H1 (cell line): ENCODE measurements around the gene GIT1. TPM values are rescaled to one million over a fixed set of nuclear protein-coding genes. Genes with fewer than 3 reads are reported as not detected.
A peak's percentile ranks its signal among the peaks of the same experiment; 100 is the strongest.

Experiments
- CTCF ChIA-PET: fragments of 300-600 bp; sonication (Branson Sonifier 250); formaldehyde crosslinking; loops from one replicate; lab custom pipeline; 2021; ENCODE audit not compliant: partially characterized antibody; lab: Charles Lee
- POLR2A ChIA-PET: fragments of 300-600 bp; sonication (Branson Sonifier 250); formaldehyde crosslinking; loops from one replicate; lab custom pipeline; 2021; ENCODE audit warnings: inconsistent platforms; ENCODE audit not compliant: partially characterized antibody; lab: Charles Lee
- DNase-seq, 2 experiments: peaks; one replicate each; pipeline versions ENCODE4 v3.0.0 to v3.0.0-alpha.2; 2010 to 2022; ENCODE audit warnings: low spot score in 2 of 2, low read depth in 1 of 2, mixed read lengths in 1 of 2
- FAIRE-seq: peaks from 2 replicates; lab custom pipeline; 2011; peaks lifted over from hg19 to GRCh38; lab: Jason Lieb, UNC
- H2AFZ ChIP-seq: 2 replicates; pipeline ENCODE4 v1.8.1; 2012; ENCODE audit warnings: low read length, inconsistent platforms
- H2AK5ac ChIP-seq: 2 replicates; pipeline ENCODE4 v1.6.1; 2013; ENCODE audit warnings: low read depth, low read length
- H2BK120ac ChIP-seq: replicated peaks from 2 replicates; pipeline ENCODE3; 2013; ENCODE audit warnings: low read depth, low read length, inconsistent platforms
- H2BK12ac ChIP-seq: 2 replicates; pipeline ENCODE4 v1.6.1; 2013; ENCODE audit warnings: low read depth, low read length
- H2BK15ac ChIP-seq: 2 replicates; pipeline ENCODE4 v1.6.1; 2013; ENCODE audit warnings: low read length
- H2BK20ac ChIP-seq: 2 replicates; pipeline ENCODE4 v1.6.1; 2013; ENCODE audit warnings: low read length
- H2BK5ac ChIP-seq: 2 replicates; pipeline ENCODE4 v1.6.1; 2013; ENCODE audit warnings: low read depth, low read length
- H3K14ac ChIP-seq: 2 replicates; pipeline ENCODE4 v1.6.1; 2013; ENCODE audit warnings: inconsistent platforms; ENCODE audit not compliant: insufficient read length
- H3K18ac ChIP-seq: 2 replicates; pipeline ENCODE4 v1.6.1; 2013; ENCODE audit warnings: low read length; ENCODE audit errors: extremely low read depth
- H3K23ac ChIP-seq: 2 replicates; pipeline ENCODE4 v1.6.1; 2013; ENCODE audit warnings: inconsistent platforms; ENCODE audit not compliant: insufficient read length
- H3K23me2 ChIP-seq: 2 replicates; pipeline ENCODE4 v1.6.1; 2013; ENCODE audit warnings: low read depth, low read length
- H3K27ac ChIP-seq: 2 replicates; pipeline ENCODE4 v1.6.1; 2011; ENCODE audit warnings: low read depth, low read length, inconsistent platforms
- H3K27me3 ChIP-seq, 4 experiments: replicated peaks in 1 of 4; 1 replicate in 1 of 4; 2 replicates in 3 of 4; pipeline versions ENCODE4 v1.6.1 to v1.8.1; 2011 to 2013; ENCODE audit warnings: low read length in 3 of 4, mild to moderate bottlenecking in 3 of 4, inconsistent platforms in 2 of 4, mixed read lengths in 2 of 4, moderate library complexity in 1 of 4; ENCODE audit not compliant: control insufficient read depth in 3 of 4, insufficient read depth in 3 of 4; ENCODE audit errors: extremely low read depth in 1 of 4
- H3K36me3 ChIP-seq, 4 experiments: 2 replicates each; pipeline versions ENCODE4 v1.6.1 to v1.8.1; 2011 to 2013; ENCODE audit warnings: mild to moderate bottlenecking in 4 of 4, low read length in 3 of 4, moderate library complexity in 2 of 4, control low read depth in 1 of 4, inconsistent platforms in 1 of 4; ENCODE audit not compliant: insufficient read depth in 4 of 4, control insufficient read depth in 2 of 4
- H3K4ac ChIP-seq: replicated peaks from 2 replicates; pipeline ENCODE3; 2013; ENCODE audit warnings: low read length, low read depth, mixed read lengths, inconsistent platforms; ENCODE audit not compliant: insufficient read length
- H3K4me1 ChIP-seq, 4 experiments: replicated peaks in 1 of 4; 1 replicate in 1 of 4; 2 replicates in 3 of 4; pipeline versions ENCODE4 v1.6.1 to v1.8.1; 2011 to 2013; ENCODE audit warnings: low read length in 3 of 4, inconsistent platforms in 2 of 4, mixed read lengths in 1 of 4; ENCODE audit not compliant: insufficient read depth in 4 of 4, control insufficient read depth in 3 of 4
- H3K4me2 ChIP-seq, 2 experiments: 2 replicates each; pipeline versions ENCODE4 v1.6.1 to v1.8.1; 2011 to 2013; ENCODE audit warnings: low read depth in 2 of 2, low read length in 2 of 2, control low read depth in 1 of 2, inconsistent platforms in 1 of 2, mild to moderate bottlenecking in 1 of 2; ENCODE audit not compliant: insufficient read depth in 1 of 2
- H3K4me3 ChIP-seq, 4 experiments: fragments of 200-600, 300-600 bp in 1 of 4; sonication (generic), shearing (Covaris generic), sonication (Bioruptor Twin) in 1 of 4; 2 replicates each; pipeline versions ENCODE4 v1.5.1 to v1.8.1; 2011 to 2016; ENCODE audit warnings: low read length in 4 of 4, low read depth in 3 of 4, control low read depth in 2 of 4, inconsistent platforms in 2 of 4, mild to moderate bottlenecking in 2 of 4, mixed read lengths in 1 of 4, moderate library complexity in 1 of 4; ENCODE audit not compliant: insufficient read depth in 2 of 4; ENCODE audit errors: extremely low read depth in 1 of 4
- H3K56ac ChIP-seq: replicated peaks from 2 replicates; pipeline ENCODE3; 2013; ENCODE audit warnings: low read depth, mild to moderate bottlenecking, mixed read lengths, low read length, inconsistent platforms; ENCODE audit not compliant: insufficient read length
- H3K79me1 ChIP-seq: 2 replicates; pipeline ENCODE4 v1.6.1; 2013; ENCODE audit warnings: low read depth, low read length, control low read depth
- H3K79me2 ChIP-seq, 2 experiments: 2 replicates each; pipeline versions ENCODE4 v1.6.1 to v1.8.1; 2012 to 2013; ENCODE audit warnings: low read length in 2 of 2, mild to moderate bottlenecking in 2 of 2, inconsistent platforms in 1 of 2; ENCODE audit not compliant: insufficient read depth in 2 of 2, control insufficient read depth in 1 of 2
- H3K9ac ChIP-seq, 4 experiments: replicated peaks in 1 of 4; 1 replicate in 1 of 4; 2 replicates in 3 of 4; pipeline versions ENCODE4 v1.6.1 to v1.8.1; 2011 to 2013; ENCODE audit warnings: low read depth in 3 of 4, low read length in 3 of 4, control low read depth in 2 of 4, mild to moderate bottlenecking in 2 of 4, moderate library complexity in 2 of 4, inconsistent platforms in 1 of 4; ENCODE audit errors: extremely low read depth in 1 of 4
- H3K9me3 ChIP-seq, 2 experiments: 2 replicates each; pipeline versions ENCODE4 v1.6.1 to v1.8.1; 2012 to 2013; ENCODE audit warnings: mild to moderate bottlenecking in 2 of 2, moderate library complexity in 2 of 2, control low read depth in 1 of 2, inconsistent platforms in 1 of 2, low read depth in 1 of 2, low read length in 1 of 2, mixed read lengths in 1 of 2; ENCODE audit not compliant: insufficient read depth in 2 of 2
- H4K20me1 ChIP-seq, 2 experiments: replicated peaks in 1 of 2; 2 replicates each; pipeline versions ENCODE3 to v1.8.1; 2011 to 2013; ENCODE audit warnings: inconsistent platforms in 2 of 2, low read length in 2 of 2, mild to moderate bottlenecking in 1 of 2; ENCODE audit not compliant: insufficient read depth in 2 of 2, control insufficient read depth in 1 of 2
- H4K5ac ChIP-seq: 2 replicates; pipeline ENCODE4 v1.6.1; 2013; ENCODE audit warnings: low read length, low read depth, mixed read lengths, inconsistent platforms; ENCODE audit not compliant: insufficient read length
- H4K8ac ChIP-seq: 2 replicates; pipeline ENCODE4 v1.8.0; 2013; ENCODE audit warnings: mild to moderate bottlenecking, moderate library complexity, low read length, inconsistent platforms; ENCODE audit not compliant: insufficient read depth; ENCODE audit errors: extremely low read depth
- H4K91ac ChIP-seq: replicated peaks from 2 replicates; pipeline ENCODE3; 2013; ENCODE audit warnings: low read length, mixed read lengths, inconsistent platforms; ENCODE audit not compliant: insufficient read length
- FOSL1 ChIP-seq: IDR thresholded peaks from 2 replicates; pipeline ENCODE4 v1.6.1; 2011; ENCODE audit warnings: mild to moderate bottlenecking, low read depth, low read length, moderate library complexity; ENCODE audit not compliant: insufficient read depth
- POLR2A ChIP-seq, 2 experiments: IDR thresholded peaks; 1 replicate in 1 of 2; 2 replicates in 1 of 2; pipeline ENCODE4 v1.6.1; 2011; ENCODE audit warnings: low read depth in 2 of 2, low read length in 2 of 2, mild to moderate bottlenecking in 2 of 2; ENCODE audit errors: control extremely low read depth in 1 of 2
- TCF12 ChIP-seq: IDR thresholded peaks from 2 replicates; pipeline ENCODE4 v1.6.1; 2011; ENCODE audit warnings: low read depth, mild to moderate bottlenecking, low read length
- WGBS, 2 experiments: shearing (Covaris generic) in 1 of 2; methylation state at CpG; one replicate each; pipeline versions ENCODE4 v1.1.6 to v1.1.7; 2013 to 2015; ENCODE audit warnings: low lambda C conversion rate in 2 of 2, mixed read lengths in 2 of 2, inconsistent platforms in 1 of 2, low coverage in 1 of 2, missing lambda C conversion rate in 1 of 2; ENCODE audit not compliant: insufficient replicate concordance in 2 of 2, insufficient coverage in 1 of 2, insufficient read length in 1 of 2; ENCODE audit errors: extremely low coverage in 1 of 2, missing lambda C conversion rate in 1 of 2; 5-methylcytosine and 5-hydroxymethylcytosine counted together
- polyA plus RNA-seq, 7 experiments: library from polyadenylated mRNA; depleted of rRNA in 3 of 7; stranded (reverse) in 5 of 7; unstranded in 2 of 7; fragments of >200 nt in 5 of 7; fragments of 200-250 nt in 2 of 7; gene quantifications; 1 replicate in 5 of 7; 2 replicates in 1 of 7; 4 replicates in 1 of 7; pipeline versions ENCODE4 v1.2.1 to v1.2.3, GENCODE V29; 2011 to 2013; ENCODE audit warnings: missing spikeins in 2 of 7, mixed read lengths in 2 of 7
- total RNA-seq: library from RNA; stranded (reverse); fragmentation: NEBNext Ultra II Directional; extraction: Animal tissue kit (Norgen Biotek cat#: 25700); gene quantifications from 2 replicates; pipeline ENCODE4 v1.2.1, GENCODE V29; 2021

GIT1 gene
- total and polyA plus RNA-seq, 2 of the 8 experiments (the other 6 are each of a cell fraction or from before 2014, with no cell fraction given): 62.4 to 63.0 TPM

DNA sequence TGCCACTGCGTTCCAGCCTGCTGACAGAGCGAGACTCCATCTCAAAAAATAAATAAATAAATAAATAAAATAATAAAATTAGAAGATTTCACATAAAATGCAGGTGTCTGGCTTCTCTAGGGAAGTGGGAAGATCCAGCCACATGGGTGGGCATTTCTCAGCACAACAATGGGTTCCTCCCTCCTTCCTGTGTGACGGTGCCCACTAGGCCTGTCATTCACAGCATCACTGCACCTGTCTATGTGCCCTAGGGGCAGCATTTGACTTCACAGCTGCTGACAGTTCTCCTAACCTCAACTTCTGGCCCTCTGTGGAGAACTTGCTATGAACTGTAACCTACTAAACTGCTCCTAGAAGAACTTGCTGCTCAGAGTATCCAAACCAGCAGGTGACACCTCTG lies 25.6 kb downstream of the GIT1 start:
- H3K23ac ChIP-seq: no peak overlapping the region
- H4K20me1 ChIP-seq: peaks cover 0 to 2% of the 10 kb centered on the region in 2 experiments
- H2AFZ ChIP-seq: no peak overlapping the region
- CTCF ChIA-PET: interaction anchor here (0.6 to 10.3 kb wide), 6 partner anchors 9 to 194 kb away, joined by 3 to 99 read pairs (median 3); partner anchors contain the start of gene CORO6
- no peak for FAIRE-seq
- no peak overlapping the region for H3K9ac ChIP-seq
- peaks cover 11 to 36% (median 29%) of the 10 kb centered on the region in 4 experiments for H3K27me3 ChIP-seq
- no peaks in the 10 kb centered on the region for H3K79me1 ChIP-seq
- H2AK5ac ChIP-seq: no peak overlapping the region
- H4K5ac ChIP-seq: no peak overlapping the region
- H4K8ac ChIP-seq: no peak overlapping the region
- no peak overlapping the region for H2BK12ac ChIP-seq
- no peak overlapping the region for H2BK20ac ChIP-seq
- no peak overlapping the region for H2BK120ac ChIP-seq
- H3K4ac ChIP-seq: no peak overlapping the region
- no peak overlapping the region for H3K18ac ChIP-seq
- H3K56ac ChIP-seq: no peak overlapping the region
- DNase-seq: peak in 1 of 2 experiments; percentile 16
- H3K27ac ChIP-seq: no peak overlapping the region
- no peak overlapping the region for H3K14ac ChIP-seq
- H3K4me1 ChIP-seq: peaks cover 0 to 10% (median 8%) of the 10 kb centered on the region in 4 experiments; a peak in 5 of 7 replicates
- no peaks in the 10 kb centered on the region for H3K9me3 ChIP-seq
- POLR2A ChIA-PET: interaction anchor here (1.2 to 1.4 kb wide), 2 partner anchors 9 to 11 kb away, joined by 3 read pairs; no protein-coding TSS in a partner anchor
- H3K23me2 ChIP-seq: peaks cover 23% of the 10 kb centered on the region
- TF ChIP-seq POLR2A (IDR thresholded peaks at IDR 0.05; ENCODE audit: control extremely low read depth in 1 of 2, low read depth in 2 of 2, low read length in 2 of 2) (no peak), FOSL1 (no peak), TCF12 (no peak)
- WGBS, 2 experiments: 93% methylated on average over 3 of the region's 3 CpGs; no CpG with 5 or more reads in 1 of the 2 experiments
- H3K4me3 ChIP-seq: no peak overlapping the region
- H3K79me2 ChIP-seq: no peaks in the 10 kb centered on the region
- no peak overlapping the region for H3K4me2 ChIP-seq
- H4K91ac ChIP-seq: no peak overlapping the region
- no peak overlapping the region for H2BK15ac ChIP-seq
- no peak overlapping the region for H2BK5ac ChIP-seq
- H3K36me3 ChIP-seq: no peaks in the 10 kb centered on the region
